Measurements from ENCODE around the gene SENP1.

GRCh38 chr12:48007206-48007605 is 98.7 kb downstream of the SENP1 start:
- TF ChIP-seq, protein P1, sequence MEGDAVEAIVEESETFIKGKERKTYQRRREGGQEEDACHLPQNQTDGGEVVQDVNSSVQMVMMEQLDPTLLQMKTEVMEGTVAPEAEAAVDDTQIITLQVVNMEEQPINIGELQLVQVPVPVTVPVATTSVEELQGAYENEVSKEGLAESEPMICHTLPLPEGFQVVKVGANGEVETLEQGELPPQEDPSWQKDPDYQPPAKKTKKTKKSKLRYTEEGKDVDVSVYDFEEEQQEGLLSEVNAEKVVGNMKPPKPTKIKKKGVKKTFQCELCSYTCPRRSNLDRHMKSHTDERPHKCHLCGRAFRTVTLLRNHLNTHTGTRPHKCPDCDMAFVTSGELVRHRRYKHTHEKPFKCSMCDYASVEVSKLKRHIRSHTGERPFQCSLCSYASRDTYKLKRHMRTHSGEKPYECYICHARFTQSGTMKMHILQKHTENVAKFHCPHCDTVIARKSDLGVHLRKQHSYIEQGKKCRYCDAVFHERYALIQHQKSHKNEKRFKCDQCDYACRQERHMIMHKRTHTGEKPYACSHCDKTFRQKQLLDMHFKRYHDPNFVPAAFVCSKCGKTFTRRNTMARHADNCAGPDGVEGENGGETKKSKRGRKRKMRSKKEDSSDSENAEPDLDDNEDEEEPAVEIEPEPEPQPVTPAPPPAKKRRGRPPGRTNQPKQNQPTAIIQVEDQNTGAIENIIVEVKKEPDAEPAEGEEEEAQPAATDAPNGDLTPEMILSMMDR (IDR thresholded peaks at IDR 0.05) = no peak
- no peak for TF ChIP-seq POLR2A (IDR thresholded peaks at IDR 0.05)

Data from heart left ventricle (tissue), 13 donors.